PC-3 (cell line): Measurements from ENCODE around the gene RPS6KA3. TPM values are rescaled to one million over a fixed set of nuclear protein-coding genes. Genes with fewer than 3 reads are reported as not detected.

ENCODE experiments used
- ATAC-seq: fragments of 200-7000 bp; cut with Tn5 transposase; 2 replicates; pipeline ENCODE4 v1.9.1; 2020; ENCODE audit warnings: mild to moderate bottlenecking, moderate library complexity
- BruUV-seq: library from RNA; stranded (reverse); fragments of 400-500 nt; replicated peaks from 2 replicates; lab custom pipeline; 2021; lab: Mats Ljungman, UMichigan
- CTCF ChIA-PET: fragments of 300-600 bp; sonication (Branson Sonifier 250); formaldehyde crosslinking; loops from one replicate; lab custom pipeline; 2022; ENCODE audit warnings: antibody characterized with exemption; lab: Charles Lee
- POLR2A ChIA-PET: fragments of 300-600 bp; sonication (Branson Sonifier 250); formaldehyde crosslinking; loops from one replicate; lab custom pipeline; 2022; ENCODE audit warnings: antibody characterized with exemption; ENCODE audit not compliant: unreplicated experiment; lab: Charles Lee
- DNase-seq: peaks from one replicate; pipeline ENCODE4 v3.0.0-alpha.2; 2015
- H2AFZ ChIP-seq: fragments of 300-600 bp; sonication (generic); 2 replicates; pipeline ENCODE4 v1.6.0; 2016; ENCODE audit warnings: antibody characterized with exemption, low read length
- H3F3A ChIP-seq: fragments of 300-600 bp; sonication (generic); one replicate; pipeline ENCODE4 v1.6.0; 2017; ENCODE audit warnings: antibody characterized with exemption, low read length, control low read depth, mild to moderate bottlenecking; ENCODE audit not compliant: unreplicated experiment
- H3K27ac ChIP-seq: fragments of 300-600 bp; sonication (generic); 2 replicates; pipeline ENCODE4 v1.5.1; 2016; ENCODE audit warnings: mild to moderate bottlenecking, low read length
- H3K27me3 ChIP-seq: fragments of 300-600 bp; sonication (generic); 2 replicates; pipeline ENCODE4 v1.6.1; 2016; ENCODE audit warnings: low read length, mixed read lengths
- H3K36me3 ChIP-seq: fragments of 300-600 bp; sonication (generic); 2 replicates; pipeline ENCODE4 v1.6.1; 2016; ENCODE audit warnings: low read depth, mixed run types, low read length, mixed read lengths
- H3K4me1 ChIP-seq: fragments of 300-600 bp; sonication (generic); 2 replicates; pipeline ENCODE4 v1.5.1; 2016; ENCODE audit warnings: low read length; ENCODE audit not compliant: insufficient read depth
- H3K4me2 ChIP-seq: fragments of 300-600 bp; sonication (generic); 2 replicates; pipeline ENCODE4 v1.6.0; 2016; ENCODE audit warnings: low read length
- H3K4me3 ChIP-seq: fragments of 300-600 bp; sonication (generic); 2 replicates; pipeline ENCODE4 v1.5.1; 2016; ENCODE audit warnings: mild to moderate bottlenecking, low read length, mixed read lengths
- H3K79me2 ChIP-seq: fragments of 300-600 bp; sonication (generic); 2 replicates; pipeline ENCODE4 v1.6.1; 2017; ENCODE audit warnings: low read length, mixed read lengths
- H3K9ac ChIP-seq: fragments of 300-600 bp; sonication (generic); 2 replicates; pipeline ENCODE4 v1.6.0; 2016; ENCODE audit warnings: mild to moderate bottlenecking, low read length
- H3K9me2 ChIP-seq: fragments of 300-600 bp; sonication (generic); replicated peaks from 2 replicates; pipeline ENCODE4 v1.6.1; 2016; ENCODE audit warnings: mixed run types, low read length, mixed read lengths
- H3K9me3 ChIP-seq: fragments of 300-600 bp; sonication (generic); 2 replicates; pipeline ENCODE4 v1.6.1; 2016; ENCODE audit warnings: low read length, mixed read lengths
- H4K20me1 ChIP-seq: fragments of 300-600 bp; sonication (generic); 2 replicates; pipeline ENCODE4 v1.6.1; 2016; ENCODE audit warnings: low read length, mixed read lengths
- EZH2 ChIP-seq: fragments of 300-600 bp; sonication (generic); IDR thresholded peaks from one replicate; pipeline ENCODE4 v1.6.1; 2017; ENCODE audit warnings: antibody characterized with exemption, mild to moderate bottlenecking, low read length; ENCODE audit not compliant: unreplicated experiment
- EZH2phosphoT487 ChIP-seq: fragments of 300-600 bp; sonication (generic); IDR thresholded peaks from 2 replicates; pipeline ENCODE4 v1.6.1; 2018; ENCODE audit warnings: mild to moderate bottlenecking, antibody characterized with exemption, low read length, borderline replicate concordance
- intact Hi-C: fragments of 100-400 bp; cut with micrococcal nuclease; formaldehyde crosslinking; loops from 2 replicates; pipeline ENCODE4 v1.9.0; 2023
- total RNA-seq: library from RNA; depleted of rRNA; stranded (reverse); fragments of >200 nt; gene quantifications from 2 replicates; pipeline ENCODE4 v1.2.3, GENCODE V29; 2014; rRNA removed
- TF ChIP-seq, protein P1 (sequence below): fragments of 300-600 bp; sonication (generic); conservative IDR thresholded peaks from 2 replicates; pipeline ENCODE4 v1.5.1; 2017; ENCODE audit warnings: antibody characterized with exemption, low read depth, mild to moderate bottlenecking, low read length

The RPS6KA3 gene
- total RNA-seq, 1 experiment from 2014 or later, result 22.8 TPM

DNA sequence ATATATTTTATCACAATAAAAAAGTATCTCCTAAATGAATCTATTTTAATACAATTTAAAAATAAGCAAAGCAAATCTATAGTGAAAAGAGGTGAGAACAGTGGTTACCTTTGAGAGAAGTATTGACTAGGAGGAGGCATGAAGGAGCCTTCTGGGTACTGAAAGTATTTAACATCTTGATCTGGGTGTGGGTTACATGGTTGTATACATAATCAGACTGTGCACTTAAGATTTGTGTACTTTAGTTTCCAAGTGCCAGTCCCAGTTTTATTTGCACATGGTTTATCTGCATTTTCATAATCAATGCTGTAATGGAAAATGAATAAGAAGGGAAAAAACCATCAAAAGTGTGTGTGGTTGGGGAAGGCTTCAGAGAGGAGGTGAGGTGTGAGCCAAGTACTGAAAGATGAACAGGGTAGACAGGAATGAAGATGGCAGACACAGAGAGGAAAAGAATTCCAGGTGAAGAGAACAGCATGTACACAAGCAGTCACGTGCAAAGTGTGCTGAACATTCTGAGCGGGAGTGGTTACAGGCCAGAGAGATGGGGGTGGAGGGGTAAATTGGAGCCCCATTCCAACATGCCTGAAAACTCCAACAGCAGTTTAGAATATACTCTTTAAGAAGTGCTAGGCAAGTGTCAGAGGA is 164.7 kb downstream of the RPS6KA3 start:
- no TSS peak for BruUV-seq
- H3K9ac ChIP-seq, result no peak overlapping the region
- no peaks in the 10 kb centered on the region for H3K79me2 ChIP-seq
- H2AFZ ChIP-seq, result no peak overlapping the region
- H3K4me1 ChIP-seq, result no peaks in the 10 kb centered on the region
- no peaks in the 10 kb centered on the region for H4K20me1 ChIP-seq
- ChIA-PET POLR2A (no interaction called here), CTCF (no interaction called here)
- TF ChIP-seq EZH2 (no peak), EZH2phosphoT487 (no peak)
- TF ChIP-seq, protein P1, sequence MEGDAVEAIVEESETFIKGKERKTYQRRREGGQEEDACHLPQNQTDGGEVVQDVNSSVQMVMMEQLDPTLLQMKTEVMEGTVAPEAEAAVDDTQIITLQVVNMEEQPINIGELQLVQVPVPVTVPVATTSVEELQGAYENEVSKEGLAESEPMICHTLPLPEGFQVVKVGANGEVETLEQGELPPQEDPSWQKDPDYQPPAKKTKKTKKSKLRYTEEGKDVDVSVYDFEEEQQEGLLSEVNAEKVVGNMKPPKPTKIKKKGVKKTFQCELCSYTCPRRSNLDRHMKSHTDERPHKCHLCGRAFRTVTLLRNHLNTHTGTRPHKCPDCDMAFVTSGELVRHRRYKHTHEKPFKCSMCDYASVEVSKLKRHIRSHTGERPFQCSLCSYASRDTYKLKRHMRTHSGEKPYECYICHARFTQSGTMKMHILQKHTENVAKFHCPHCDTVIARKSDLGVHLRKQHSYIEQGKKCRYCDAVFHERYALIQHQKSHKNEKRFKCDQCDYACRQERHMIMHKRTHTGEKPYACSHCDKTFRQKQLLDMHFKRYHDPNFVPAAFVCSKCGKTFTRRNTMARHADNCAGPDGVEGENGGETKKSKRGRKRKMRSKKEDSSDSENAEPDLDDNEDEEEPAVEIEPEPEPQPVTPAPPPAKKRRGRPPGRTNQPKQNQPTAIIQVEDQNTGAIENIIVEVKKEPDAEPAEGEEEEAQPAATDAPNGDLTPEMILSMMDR, result no peak
- ATAC-seq, result no peak
- no peaks in the 10 kb centered on the region for H3K9me2 ChIP-seq
- H3K4me3 ChIP-seq, result no peak overlapping the region
- no peaks in the 10 kb centered on the region for H3K27me3 ChIP-seq
- H3F3A ChIP-seq, result no peaks in the 10 kb centered on the region
- no peaks in the 10 kb centered on the region for H3K9me3 ChIP-seq
- H3K36me3 ChIP-seq, result no peaks in the 10 kb centered on the region
- DNase-seq, result no peak
- H3K27ac ChIP-seq, result no peak overlapping the region
- intact Hi-C loops, result no loop called here
- no peak overlapping the region for H3K4me2 ChIP-seq

Other genes starting within 250 kb of the RPS6KA3 start
- 0.91 and 1.0 TPM in 2 replicates for gene MAP7D2, start 150.0 kb downstream of the RPS6KA3 start, total RNA-seq
- 47.5 and 51.1 TPM in 2 replicates for gene EIF1AX, start 125.1 kb downstream of the RPS6KA3 start, total RNA-seq